ENCODE results near the gene UBXN1.
"Not testable (repeated sequence)": the region's sequence is repeated elsewhere in the genome, so short reads cannot be mapped to it uniquely, and the experiment has no call there.

Gene UBXN1

GRCh38 chr11:62708392-62708791, 29.5 kb upstream of the UBXN1 start:
- DNase-seq = no peak

GRCh38 chr11:62707277-62707861, 28.5 kb upstream of the UBXN1 start, which contains the start of the genes BSCL2 and GNG3:
Gene BSCL2, minus strand, starts transcription at chr11:62707424. Its CDS starts 229 bp downstream, at chr11:62707195.
Gene GNG3, plus strand, starts transcription at chr11:62707676. Its CDS starts 620 bp downstream, at chr11:62708296.
- no peak for DNase-seq

- DNase-seq = no peak
Observed at GRCh38 chr11:62706850-62707247, 28.0 kb upstream of the UBXN1 start.

- DNase-seq = peak; percentile 99
Observed at GRCh38 chr11:62705880-62706849, 27.3 kb upstream of the UBXN1 start.

GRCh38 chr11:62705413-62705812, 26.5 kb upstream of the UBXN1 start:
- no peak for DNase-seq

- DNase-seq = not testable (repeated sequence)
Observed at GRCh38 chr11:62703921-62704320, 25.0 kb upstream of the UBXN1 start.

- no peak for DNase-seq
Observed at GRCh38 chr11:62702246-62702645, 23.4 kb upstream of the UBXN1 start.

GRCh38 chr11:62694455-62695167, 15.7 kb upstream of the UBXN1 start:
- DNase-seq = peak; percentile 75

- not testable (repeated sequence) for DNase-seq
Observed at GRCh38 chr11:62693624-62694023, 14.8 kb upstream of the UBXN1 start.

- DNase-seq = no peak
Observed at GRCh38 chr11:62689421-62690183, 10.7 kb upstream of the UBXN1 start, which contains the start of gene LRRN4CL. Gene LRRN4CL, minus strand, starts transcription at chr11:62689530. Its CDS starts 1,022 bp downstream, at chr11:62688508.

- no peak for DNase-seq
Observed at GRCh38 chr11:62688491-62688890, 9.6 kb upstream of the UBXN1 start.

- no peak for DNase-seq
Observed at GRCh38 chr11:62687508-62688396, 8.9 kb upstream of the UBXN1 start.

GRCh38 chr11:62682518-62682917, 3.6 kb upstream of the UBXN1 start:
- DNase-seq = no peak

GRCh38 chr11:62680825-62681240, 2.0 kb upstream of the UBXN1 start:
- DNase-seq = peak; percentile 40

- no peak for DNase-seq
Observed at GRCh38 chr11:62678433-62678769, 472 bp downstream of the UBXN1 start.

- no peak for DNase-seq
Observed at GRCh38 chr11:62677714-62678113, 1.2 kb downstream of the UBXN1 start.

GRCh38 chr11:62677156-62677555, 1.7 kb downstream of the UBXN1 start:
- no peak for DNase-seq

- DNase-seq = no peak
Observed at GRCh38 chr11:62676698-62677097, 2.2 kb downstream of the UBXN1 start.

- DNase-seq = not testable (repeated sequence)
Observed at GRCh38 chr11:62675415-62675814, 3.5 kb downstream of the UBXN1 start.

GRCh38 chr11:62673196-62673525, 5.7 kb downstream of the UBXN1 start:
- DNase-seq = no peak

- peak; percentile 77 for DNase-seq
Observed at GRCh38 chr11:62671608-62672389, 7.1 kb downstream of the UBXN1 start, which contains the start of the genes LBHD1 and UQCC3. Gene LBHD1, minus strand, starts transcription at chr11:62672267. Its CDS starts 2,236 bp downstream, at chr11:62670031. Gene UQCC3, plus strand, starts transcription at chr11:62671673. Its CDS starts 73 bp downstream, at chr11:62671746.

Measured in NCI-H1092 (cell line).